ENCODE data around the gene SLC2A6.

Gene SLC2A6

GRCh38 chr9:133474215-133474614 lies 4.7 kb downstream of the SLC2A6 start:
- no peak for DNase-seq (ENCODE audit: low read depth, low spot score)
- H3K4me3 ChIP-seq (ENCODE audit: low read length), result no peak overlapping the region
- WGBS (ENCODE audit: insufficient coverage, insufficient read length), result no CpG with 5 or more reads among the region's 5 CpGs
- peaks cover 2% of the 10 kb centered on the region; the same call in 1 of the 2 replicates for H3K4me1 ChIP-seq (ENCODE audit: control insufficient read depth, insufficient read depth, low read length)
- peaks cover 27% of the 10 kb centered on the region for H3K36me3 ChIP-seq (ENCODE audit: control insufficient read depth, insufficient read depth, low read length)
- H3K27ac ChIP-seq (ENCODE audit: low read length), result no peak overlapping the region
- H3K9me3 ChIP-seq (ENCODE audit: control insufficient read depth, insufficient read depth, low read length), result no peaks in the 10 kb centered on the region
- no peaks in the 10 kb centered on the region for H3K27me3 ChIP-seq (ENCODE audit: control insufficient read depth, insufficient read depth, low read length)

- Histone ChIP-seq H3K27me3 (ENCODE audit: control insufficient read depth, insufficient read depth, low read length) (no peaks in the 10 kb centered on the region), H3K27ac (ENCODE audit: low read length) (no peak overlapping the region), H3K4me3 (ENCODE audit: low read length) (no peak overlapping the region), H3K4me1 (ENCODE audit: control insufficient read depth, insufficient read depth, low read length) (peaks cover 2% of the 10 kb centered on the region; the same call in 1 of the 2 replicates), H3K36me3 (ENCODE audit: control insufficient read depth, insufficient read depth, low read length) (peaks cover 28% of the 10 kb centered on the region), H3K9me3 (ENCODE audit: control insufficient read depth, insufficient read depth, low read length) (no peaks in the 10 kb centered on the region)
- DNase-seq (ENCODE audit: low read depth, low spot score), result no peak
- WGBS (ENCODE audit: insufficient coverage, insufficient read length), result no CpG with 5 or more reads among the region's 20 CpGs
Observed at GRCh38 chr9:133473743-133474142, 5.2 kb downstream of the SLC2A6 start.

- peaks cover 30% of the 10 kb centered on the region for H3K36me3 ChIP-seq (ENCODE audit: control insufficient read depth, insufficient read depth, low read length)
- H3K4me1 ChIP-seq (ENCODE audit: control insufficient read depth, insufficient read depth, low read length), result peaks cover 1% of the 10 kb centered on the region; the same call in 1 of the 2 replicates
- whole genome bisulfite sequencing (ENCODE audit: insufficient coverage, insufficient read length), result no CpG with 5 or more reads among the region's 19 CpGs
Observed at GRCh38 chr9:133472753-133473378, 6.0 kb downstream of the SLC2A6 start.

GRCh38 chr9:133472277-133472645 lies 6.6 kb downstream of the SLC2A6 start:
- H3K27me3 ChIP-seq (ENCODE audit: control insufficient read depth, insufficient read depth, low read length), result no peaks in the 10 kb centered on the region
- H3K4me3 ChIP-seq (ENCODE audit: low read length), result no peak overlapping the region
- H3K4me1 ChIP-seq (ENCODE audit: control insufficient read depth, insufficient read depth, low read length), result peaks cover 1% of the 10 kb centered on the region; the same call in 1 of the 2 replicates
- H3K27ac ChIP-seq (ENCODE audit: low read length), result no peak overlapping the region
- peaks cover 30% of the 10 kb centered on the region for H3K36me3 ChIP-seq (ENCODE audit: control insufficient read depth, insufficient read depth, low read length)
- DNase-seq (ENCODE audit: low read depth, low spot score), result no peak
- H3K9me3 ChIP-seq (ENCODE audit: control insufficient read depth, insufficient read depth, low read length), result no peaks in the 10 kb centered on the region
- WGBS (ENCODE audit: insufficient coverage, insufficient read length), result no CpG with 5 or more reads among the region's 11 CpGs

More at GRCh38 chr9:133472753-133473378, 6.0 kb downstream of the SLC2A6 start:
- Histone ChIP-seq H3K27ac (ENCODE audit: low read length) (no peak overlapping the region), H3K27me3 (ENCODE audit: control insufficient read depth, insufficient read depth, low read length) (no peaks in the 10 kb centered on the region), H3K9me3 (ENCODE audit: control insufficient read depth, insufficient read depth, low read length) (no peaks in the 10 kb centered on the region), H3K4me3 (ENCODE audit: low read length) (no peak overlapping the region)
- no peak for DNase-seq (ENCODE audit: low read depth, low spot score)

- Histone ChIP-seq H3K4me3 (ENCODE audit: low read length) (no peak overlapping the region), H3K36me3 (ENCODE audit: control insufficient read depth, insufficient read depth, low read length) (peaks cover 30% of the 10 kb centered on the region), H3K27me3 (ENCODE audit: control insufficient read depth, insufficient read depth, low read length) (no peaks in the 10 kb centered on the region), H3K4me1 (ENCODE audit: control insufficient read depth, insufficient read depth, low read length) (peaks cover 1% of the 10 kb centered on the region; the same call in 1 of the 2 replicates), H3K9me3 (ENCODE audit: control insufficient read depth, insufficient read depth, low read length) (no peaks in the 10 kb centered on the region), H3K27ac (ENCODE audit: low read length) (no peak overlapping the region)
- no CpG with 5 or more reads among the region's 27 CpGs for WGBS (ENCODE audit: insufficient coverage, insufficient read length)
- no peak for DNase-seq (ENCODE audit: low read depth, low spot score)
Observed at GRCh38 chr9:133471551-133472276, 7.2 kb downstream of the SLC2A6 start.

- Histone ChIP-seq H3K9me3 (ENCODE audit: control insufficient read depth, insufficient read depth, low read length) (no peaks in the 10 kb centered on the region), H3K4me1 (ENCODE audit: control insufficient read depth, insufficient read depth, low read length) (peaks cover 1% of the 10 kb centered on the region; the same call in 1 of the 2 replicates), H3K27ac (ENCODE audit: low read length) (no peak overlapping the region), H3K4me3 (ENCODE audit: low read length) (no peak overlapping the region), H3K36me3 (ENCODE audit: control insufficient read depth, insufficient read depth, low read length) (peaks cover 30% of the 10 kb centered on the region), H3K27me3 (ENCODE audit: control insufficient read depth, insufficient read depth, low read length) (no peaks in the 10 kb centered on the region)
- DNase-seq (ENCODE audit: low read depth, low spot score), result no peak
- no CpG with 5 or more reads among the region's 7 CpGs for WGBS (ENCODE audit: insufficient coverage, insufficient read length)
Observed at GRCh38 chr9:133470988-133471387, 7.9 kb downstream of the SLC2A6 start.

GRCh38 chr9:133470427-133470924 lies 8.4 kb downstream of the SLC2A6 start:
- no CpG with 5 or more reads among the region's 16 CpGs for WGBS (ENCODE audit: insufficient coverage, insufficient read length)
- no peaks in the 10 kb centered on the region for H3K27me3 ChIP-seq (ENCODE audit: control insufficient read depth, insufficient read depth, low read length)
- H3K4me1 ChIP-seq (ENCODE audit: control insufficient read depth, insufficient read depth, low read length), result peaks cover 1% of the 10 kb centered on the region; the same call in 1 of the 2 replicates
- H3K9me3 ChIP-seq (ENCODE audit: control insufficient read depth, insufficient read depth, low read length), result no peaks in the 10 kb centered on the region
- peaks cover 30% of the 10 kb centered on the region for H3K36me3 ChIP-seq (ENCODE audit: control insufficient read depth, insufficient read depth, low read length)
- H3K4me3 ChIP-seq (ENCODE audit: low read length), result no peak overlapping the region
- no peak overlapping the region for H3K27ac ChIP-seq (ENCODE audit: low read length)
- no peak for DNase-seq (ENCODE audit: low read depth, low spot score)

- no CpG with 5 or more reads among the region's 6 CpGs for WGBS (ENCODE audit: insufficient coverage, insufficient read length)
- Histone ChIP-seq H3K36me3 (ENCODE audit: control insufficient read depth, insufficient read depth, low read length) (peaks cover 21% of the 10 kb centered on the region), H3K4me1 (ENCODE audit: control insufficient read depth, insufficient read depth, low read length) (peaks cover 1% of the 10 kb centered on the region; the same call in 1 of the 2 replicates)
Observed at GRCh38 chr9:133468777-133469421, 10.0 kb downstream of the SLC2A6 start.

GRCh38 chr9:133468374-133468773 lies 10.5 kb downstream of the SLC2A6 start:
- H3K4me3 ChIP-seq (ENCODE audit: low read length), result no peak overlapping the region; the same call in 1 of the 2 replicates
- H3K27me3 ChIP-seq (ENCODE audit: control insufficient read depth, insufficient read depth, low read length), result no peaks in the 10 kb centered on the region
- WGBS (ENCODE audit: insufficient coverage, insufficient read length), result no CpG with 5 or more reads among the region's 11 CpGs
- no peak for DNase-seq (ENCODE audit: low read depth, low spot score)
- peaks cover 15% of the 10 kb centered on the region for H3K36me3 ChIP-seq (ENCODE audit: control insufficient read depth, insufficient read depth, low read length)
- H3K9me3 ChIP-seq (ENCODE audit: control insufficient read depth, insufficient read depth, low read length), result no peaks in the 10 kb centered on the region
- peaks cover 1% of the 10 kb centered on the region; the same call in 1 of the 2 replicates for H3K4me1 ChIP-seq (ENCODE audit: control insufficient read depth, insufficient read depth, low read length)
- no peak overlapping the region for H3K27ac ChIP-seq (ENCODE audit: low read length)

More at GRCh38 chr9:133468777-133469421, 10.0 kb downstream of the SLC2A6 start:
- no peaks in the 10 kb centered on the region for H3K9me3 ChIP-seq (ENCODE audit: control insufficient read depth, insufficient read depth, low read length)
- H3K4me3 ChIP-seq (ENCODE audit: low read length), result no peak overlapping the region; the same call in 1 of the 2 replicates
- DNase-seq (ENCODE audit: low read depth, low spot score), result no peak
- H3K27ac ChIP-seq (ENCODE audit: low read length), result no peak overlapping the region
- no peaks in the 10 kb centered on the region for H3K27me3 ChIP-seq (ENCODE audit: control insufficient read depth, insufficient read depth, low read length)

GRCh38 chr9:133467101-133467500 lies 11.8 kb downstream of the SLC2A6 start:
- Histone ChIP-seq H3K27me3 (ENCODE audit: control insufficient read depth, insufficient read depth, low read length) (no peaks in the 10 kb centered on the region), H3K27ac (ENCODE audit: low read length) (no peak overlapping the region), H3K4me1 (ENCODE audit: control insufficient read depth, insufficient read depth, low read length) (peaks cover 1% of the 10 kb centered on the region; the same call in 1 of the 2 replicates), H3K4me3 (ENCODE audit: low read length) (no peak overlapping the region), H3K36me3 (ENCODE audit: control insufficient read depth, insufficient read depth, low read length) (peaks cover 10% of the 10 kb centered on the region), H3K9me3 (ENCODE audit: control insufficient read depth, insufficient read depth, low read length) (no peaks in the 10 kb centered on the region)
- WGBS (ENCODE audit: insufficient coverage, insufficient read length), result no CpG with 5 or more reads among the region's 10 CpGs
- no peak for DNase-seq (ENCODE audit: low read depth, low spot score)

All from iPS DF 6.9 (cell line).